Lung (tissue), 12 donors: ENCODE measurements around the gene C2CD4D. TPM values are rescaled to one million over a fixed set of nuclear protein-coding genes. Genes with fewer than 3 reads are reported as not detected.

ENCODE experiments used
- ATAC-seq: fragments of 200-7000 bp; cut with Tn5 transposase; one replicate; pipeline ENCODE4 v1.9.1; 2020; ENCODE audit warnings: moderate number of reproducible peaks; ENCODE audit not compliant: insufficient read depth, low FRiP score
- DNase-seq, 3 donors: peaks; one replicate each; pipeline ENCODE4 v3.0.0-alpha.2; 2013 to 2017
- H3K27ac ChIP-seq, 2 donors: one replicate each; pipeline ENCODE4 v1.5.1; 2013; ENCODE audit warnings: mild to moderate bottlenecking in 2 of 2, moderate library complexity in 2 of 2, control low read depth in 1 of 2, inconsistent platforms in 1 of 2, low read depth in 1 of 2, low read length in 1 of 2
- H3K27me3 ChIP-seq, 3 donors: one replicate each; pipeline ENCODE4 v1.5.1; 2013; ENCODE audit warnings: low read length in 2 of 3; ENCODE audit not compliant: control insufficient read depth in 3 of 3, insufficient read depth in 3 of 3
- H3K36me3 ChIP-seq, 4 donors: one replicate each; pipeline ENCODE4 v1.5.1; 2013; ENCODE audit warnings: low read length in 4 of 4, mild to moderate bottlenecking in 1 of 4, moderate library complexity in 1 of 4; ENCODE audit not compliant: control insufficient read depth in 4 of 4, insufficient read depth in 4 of 4
- H3K4me1 ChIP-seq, 5 donors: one replicate each; pipeline ENCODE4 v1.5.1; 2013; ENCODE audit warnings: low read length in 5 of 5, mild to moderate bottlenecking in 2 of 5, moderate library complexity in 1 of 5; ENCODE audit not compliant: control insufficient read depth in 5 of 5, insufficient read depth in 5 of 5
- H3K4me3 ChIP-seq: one replicate; pipeline ENCODE4 v1.5.1; 2013; ENCODE audit warnings: mild to moderate bottlenecking, control low read depth, moderate library complexity
- H3K9ac ChIP-seq, 2 donors: one replicate each; pipeline ENCODE4 v1.5.1; 2013; ENCODE audit warnings: low read length in 2 of 2, control low read depth in 1 of 2; ENCODE audit not compliant: insufficient read depth in 1 of 2
- H3K9me3 ChIP-seq, 4 donors: one replicate each; pipeline ENCODE4 v1.5.1; 2013; ENCODE audit warnings: low read length in 3 of 4, mild to moderate bottlenecking in 1 of 4, moderate library complexity in 1 of 4; ENCODE audit not compliant: control insufficient read depth in 4 of 4, insufficient read depth in 3 of 4
- WGBS, 2 donors: extraction: QIAGEN DNeasy Blood & Tissue Kit; methylation state at CpG; one replicate each; pipeline ENCODE4 v1.1.7; 2013; 5-methylcytosine and 5-hydroxymethylcytosine counted together
- polyA plus RNA-seq, 2 donors: library from polyadenylated mRNA; stranded (reverse); fragments of 200-250 nt; gene quantifications; one replicate each; pipeline ENCODE4 v1.2.1, GENCODE V29; 2013
- total RNA-seq, 2 donors: library from RNA; depleted of rRNA in 1 of 2; stranded (reverse); fragments of >200 nt in 1 of 2; gene quantifications; one replicate each; pipeline ENCODE4 v1.2.1, GENCODE V29; 2014 to 2021
- TF ChIP-seq, protein P1 (sequence below): IDR thresholded peaks from 2 replicates; pipeline ENCODE4 v1.5.1; 2012; ENCODE audit warnings: mild to moderate bottlenecking; ENCODE audit errors: control extremely low read depth, extremely low read depth
- donor health status: control.
- donor health status: control.
- donor health status: Bipolar disorder and iron deficiency.
- donor health status: healthy.
- donor health status: DM: yes; HTN: yes; CAD: no.

The C2CD4D gene
- total and polyA plus RNA-seq, 4 donors, result 0.10 to 0.40 (median 0.19) TPM; not detected in 1

DNA sequence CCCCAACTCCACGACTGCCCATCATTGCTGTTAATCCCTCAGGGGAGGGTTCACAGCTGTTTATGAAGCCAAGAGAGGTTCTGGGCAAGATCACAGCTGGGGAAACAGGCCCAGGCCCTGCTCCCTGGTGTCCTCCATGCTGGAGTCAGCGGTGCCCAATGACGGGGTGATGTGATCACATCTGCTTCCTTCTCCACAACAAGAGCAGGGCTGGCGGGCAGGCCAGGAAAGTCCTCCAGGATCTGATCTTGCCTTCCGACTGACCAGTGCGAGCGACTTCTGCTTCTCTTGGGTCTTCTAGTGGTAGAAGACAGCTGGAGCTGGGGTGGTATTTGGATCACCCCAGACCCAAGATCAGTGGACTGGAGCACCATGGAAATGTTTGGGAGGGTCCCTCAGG is 33.5 kb downstream of the C2CD4D start:
- ATAC-seq, result no peak
- Histone ChIP-seq H3K36me3 (peaks cover 0 to 3% (median 0%) of the 10 kb centered on the region in 4 donors), H3K27ac (no peak overlapping the region), H3K4me3 (no peak overlapping the region), H3K4me1 (no peaks in the 10 kb centered on the region), H3K9me3 (no peaks in the 10 kb centered on the region), H3K27me3 (peaks cover 0 to 4% (median 0%) of the 10 kb centered on the region in 3 donors), H3K9ac (no peak overlapping the region)
- 89% methylated on average over 7 of the region's 7 CpGs for WGBS, 2 donors
- TF ChIP-seq, protein P1, sequence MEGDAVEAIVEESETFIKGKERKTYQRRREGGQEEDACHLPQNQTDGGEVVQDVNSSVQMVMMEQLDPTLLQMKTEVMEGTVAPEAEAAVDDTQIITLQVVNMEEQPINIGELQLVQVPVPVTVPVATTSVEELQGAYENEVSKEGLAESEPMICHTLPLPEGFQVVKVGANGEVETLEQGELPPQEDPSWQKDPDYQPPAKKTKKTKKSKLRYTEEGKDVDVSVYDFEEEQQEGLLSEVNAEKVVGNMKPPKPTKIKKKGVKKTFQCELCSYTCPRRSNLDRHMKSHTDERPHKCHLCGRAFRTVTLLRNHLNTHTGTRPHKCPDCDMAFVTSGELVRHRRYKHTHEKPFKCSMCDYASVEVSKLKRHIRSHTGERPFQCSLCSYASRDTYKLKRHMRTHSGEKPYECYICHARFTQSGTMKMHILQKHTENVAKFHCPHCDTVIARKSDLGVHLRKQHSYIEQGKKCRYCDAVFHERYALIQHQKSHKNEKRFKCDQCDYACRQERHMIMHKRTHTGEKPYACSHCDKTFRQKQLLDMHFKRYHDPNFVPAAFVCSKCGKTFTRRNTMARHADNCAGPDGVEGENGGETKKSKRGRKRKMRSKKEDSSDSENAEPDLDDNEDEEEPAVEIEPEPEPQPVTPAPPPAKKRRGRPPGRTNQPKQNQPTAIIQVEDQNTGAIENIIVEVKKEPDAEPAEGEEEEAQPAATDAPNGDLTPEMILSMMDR, result no peak
- DNase-seq, result no peak

DNA sequence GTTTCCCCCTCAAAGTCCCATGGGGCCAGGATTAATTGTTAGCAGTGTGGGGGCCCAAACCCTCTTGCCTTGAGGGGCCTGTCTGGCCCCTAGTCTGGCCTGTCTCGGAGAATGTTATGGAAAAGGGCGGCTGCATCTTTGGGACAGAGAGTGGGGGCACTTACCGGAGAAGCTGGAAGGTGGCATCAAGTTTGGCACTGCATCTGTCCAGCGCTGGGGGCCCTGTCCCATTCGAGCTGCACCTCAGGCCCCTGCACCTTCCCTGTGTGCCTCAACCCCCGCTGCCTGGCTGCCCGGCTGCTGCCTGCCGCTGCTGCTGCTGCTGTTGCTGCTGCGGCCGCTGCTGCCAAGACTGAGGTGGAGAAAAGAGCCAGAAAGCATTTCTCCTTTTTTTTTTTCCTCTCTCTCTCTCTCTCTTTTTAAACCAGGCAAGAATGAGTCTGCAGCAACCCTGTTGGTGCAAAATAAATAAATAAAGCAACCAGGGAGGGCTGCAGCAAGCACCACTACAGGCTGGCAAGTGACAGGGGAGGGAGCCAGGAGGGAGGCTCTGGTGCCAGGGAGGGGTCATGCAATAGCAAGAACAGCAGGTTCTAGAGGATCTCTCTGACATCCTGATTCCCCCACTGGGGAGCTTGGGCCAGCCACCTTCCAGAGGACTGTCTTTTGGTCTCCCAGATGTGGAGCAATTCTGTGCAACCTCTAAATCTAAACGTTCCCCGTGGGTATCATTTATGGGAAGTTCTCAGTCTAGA is 34.4 kb downstream of the C2CD4D start, which contains the start of gene LINGO4:
Gene LINGO4 (minus strand): TSS at position 354 of the 755 bp plus-strand sequence. CDS start 2,715 bp downstream, outside the sequence.
- peaks cover 0 to 3% (median 0%) of the 10 kb centered on the region in 4 donors for H3K36me3 ChIP-seq
- DNase-seq (no peak), ATAC-seq (no peak)
- no peaks in the 10 kb centered on the region for H3K4me1 ChIP-seq
- H3K4me3 ChIP-seq, result no peak within 1 kb of the TSS
- WGBS, 2 donors, result 71 to 75% methylated on average over 12 of the region's 12 CpGs
- no peak within 1 kb of the TSS for H3K9ac ChIP-seq
- H3K9me3 ChIP-seq, result no peaks in the 10 kb centered on the region
- peaks cover 0 to 4% (median 2%) of the 10 kb centered on the region in 3 donors for H3K27me3 ChIP-seq
- TF ChIP-seq, protein P1, result no peak
- H3K27ac ChIP-seq, result no peak within 1 kb of the TSS

DNA sequence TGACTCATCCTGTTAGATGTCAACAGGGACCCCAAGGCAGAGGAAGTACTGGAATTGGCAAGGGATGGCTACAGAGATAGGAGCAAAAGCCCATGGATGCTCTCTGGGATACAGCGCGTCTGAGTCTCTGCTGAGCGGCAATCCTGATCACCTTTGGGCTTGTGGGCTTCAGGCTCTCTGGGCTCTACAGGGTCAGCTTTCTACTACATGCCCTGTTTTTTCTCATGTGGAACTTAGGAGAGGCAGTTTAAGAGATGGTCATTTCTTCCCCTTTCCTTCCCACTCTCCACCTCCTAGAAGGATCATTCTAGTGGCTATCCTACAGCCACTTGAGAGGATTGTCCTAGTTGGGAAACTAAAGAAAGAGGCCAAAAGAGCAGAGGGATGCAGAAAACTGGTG is 35.7 kb downstream of the C2CD4D start:
- peaks cover 0 to 13% (median 4%) of the 10 kb centered on the region in 3 donors for H3K27me3 ChIP-seq
- H3K27ac ChIP-seq, result no peak overlapping the region
- no peak for DNase-seq
- WGBS, 2 donors, result 97 to 100% methylated on average over 3 of the region's 3 CpGs
- TF ChIP-seq, protein P1, result no peak
- no peaks in the 10 kb centered on the region for H3K4me1 ChIP-seq
- no peak overlapping the region for H3K9ac ChIP-seq
- no peak overlapping the region for H3K4me3 ChIP-seq
- no peak for ATAC-seq
- no peaks in the 10 kb centered on the region for H3K9me3 ChIP-seq
- H3K36me3 ChIP-seq, result peaks cover 0 to 3% (median 0%) of the 10 kb centered on the region in 4 donors
